IMR-90 (cell line): Measurements from ENCODE around the gene MYH9.

Experiments used
- BHLHE40 ChIP-seq: fragments of 150-350 bp; IDR thresholded peaks from 2 replicates; pipeline ENCODE4 v1.6.1; 2016; ENCODE audit warnings: mild to moderate bottlenecking, low read depth, low read length
- CEBPB ChIP-seq: IDR thresholded peaks from 2 replicates; pipeline ENCODE4 v1.6.1; 2012; ENCODE audit warnings: low read depth, low read length, improper control_type of control experiment
- FOS ChIP-seq: fragments of 150-350 bp; IDR thresholded peaks from 2 replicates; pipeline ENCODE4 v1.6.1; 2016; ENCODE audit warnings: low read depth, low read length
- MAFK ChIP-seq: IDR thresholded peaks from 2 replicates; pipeline ENCODE4 v1.6.1; 2012; ENCODE audit warnings: low read depth, low read length, improper control_type of control experiment
- MAZ ChIP-seq: IDR thresholded peaks from 2 replicates; pipeline ENCODE4 v1.6.1; 2012; ENCODE audit warnings: low read depth, mild to moderate bottlenecking, low read length, improper control_type of control experiment, moderate library complexity, borderline replicate concordance
- MXI1 ChIP-seq: IDR thresholded peaks from 2 replicates; pipeline ENCODE4 v1.6.1; 2012; ENCODE audit warnings: low read depth, mild to moderate bottlenecking, low read length, moderate library complexity, borderline replicate concordance
- POLR2A ChIP-seq: IDR thresholded peaks from 2 replicates; pipeline ENCODE4 v1.6.1; 2012; ENCODE audit warnings: mild to moderate bottlenecking, low read depth, low read length
- RAD21 ChIP-seq: IDR thresholded peaks from 2 replicates; pipeline ENCODE4 v1.6.1; 2012; ENCODE audit warnings: low read length, improper control_type of control experiment
- SMC3 ChIP-seq: fragments of 150-350 bp; IDR thresholded peaks from 2 replicates; pipeline ENCODE4 v1.6.1; 2016; ENCODE audit warnings: low read depth, mild to moderate bottlenecking, antibody characterized with exemption, low read length, moderate library complexity
- TF ChIP-seq, protein P1 (sequence below): conservative IDR thresholded peaks from 2 replicates; pipeline ENCODE4 v1.5.1; 2012; ENCODE audit warnings: mild to moderate bottlenecking, low read depth, low read length, improper control_type of control experiment
- TF ChIP-seq, protein P2 (sequence below): fragments of 150-350 bp; IDR thresholded peaks from 2 replicates; pipeline ENCODE4 v1.6.1; 2016; ENCODE audit warnings: low read depth, mild to moderate bottlenecking, low read length, moderate library complexity, borderline replicate concordance
- TF ChIP-seq, protein P3 (sequence below): fragments of 150-350 bp; IDR thresholded peaks from 2 replicates; pipeline ENCODE4 v1.6.1; 2017; ENCODE audit warnings: mild to moderate bottlenecking, antibody characterized with exemption, low read length, low read depth

DNA sequence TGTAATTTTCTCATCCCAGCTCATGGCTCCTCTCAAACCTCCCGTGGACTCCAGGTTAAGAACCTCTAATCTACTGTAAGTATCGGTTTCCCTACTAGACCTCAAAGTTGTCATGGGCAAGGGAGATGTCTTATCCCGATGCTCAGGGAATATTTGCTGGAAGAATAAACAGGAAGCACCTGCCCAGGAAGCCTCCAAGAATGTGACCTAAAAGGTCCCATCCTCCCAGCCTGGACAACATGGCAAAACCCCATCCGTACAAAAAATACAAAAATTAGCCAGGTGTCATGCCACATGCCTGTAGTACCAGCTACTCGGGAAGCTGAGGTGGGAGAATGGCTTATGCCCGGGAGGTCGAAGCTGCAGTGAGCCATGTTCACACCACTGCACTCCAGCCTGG, 72.4 kb downstream of the MYH9 start:
- TF ChIP-seq SMC3 (no peak), CEBPB (no peak), POLR2A (no peak), MAFK (no peak), FOS (no peak), MXI1 (no peak), MAZ (no peak), RAD21 (no peak), BHLHE40 (no peak)
- TF ChIP-seq, protein P1, sequence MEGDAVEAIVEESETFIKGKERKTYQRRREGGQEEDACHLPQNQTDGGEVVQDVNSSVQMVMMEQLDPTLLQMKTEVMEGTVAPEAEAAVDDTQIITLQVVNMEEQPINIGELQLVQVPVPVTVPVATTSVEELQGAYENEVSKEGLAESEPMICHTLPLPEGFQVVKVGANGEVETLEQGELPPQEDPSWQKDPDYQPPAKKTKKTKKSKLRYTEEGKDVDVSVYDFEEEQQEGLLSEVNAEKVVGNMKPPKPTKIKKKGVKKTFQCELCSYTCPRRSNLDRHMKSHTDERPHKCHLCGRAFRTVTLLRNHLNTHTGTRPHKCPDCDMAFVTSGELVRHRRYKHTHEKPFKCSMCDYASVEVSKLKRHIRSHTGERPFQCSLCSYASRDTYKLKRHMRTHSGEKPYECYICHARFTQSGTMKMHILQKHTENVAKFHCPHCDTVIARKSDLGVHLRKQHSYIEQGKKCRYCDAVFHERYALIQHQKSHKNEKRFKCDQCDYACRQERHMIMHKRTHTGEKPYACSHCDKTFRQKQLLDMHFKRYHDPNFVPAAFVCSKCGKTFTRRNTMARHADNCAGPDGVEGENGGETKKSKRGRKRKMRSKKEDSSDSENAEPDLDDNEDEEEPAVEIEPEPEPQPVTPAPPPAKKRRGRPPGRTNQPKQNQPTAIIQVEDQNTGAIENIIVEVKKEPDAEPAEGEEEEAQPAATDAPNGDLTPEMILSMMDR: no peak
- TF ChIP-seq, protein P2, sequence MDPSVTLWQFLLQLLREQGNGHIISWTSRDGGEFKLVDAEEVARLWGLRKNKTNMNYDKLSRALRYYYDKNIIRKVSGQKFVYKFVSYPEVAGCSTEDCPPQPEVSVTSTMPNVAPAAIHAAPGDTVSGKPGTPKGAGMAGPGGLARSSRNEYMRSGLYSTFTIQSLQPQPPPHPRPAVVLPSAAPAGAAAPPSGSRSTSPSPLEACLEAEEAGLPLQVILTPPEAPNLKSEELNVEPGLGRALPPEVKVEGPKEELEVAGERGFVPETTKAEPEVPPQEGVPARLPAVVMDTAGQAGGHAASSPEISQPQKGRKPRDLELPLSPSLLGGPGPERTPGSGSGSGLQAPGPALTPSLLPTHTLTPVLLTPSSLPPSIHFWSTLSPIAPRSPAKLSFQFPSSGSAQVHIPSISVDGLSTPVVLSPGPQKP: no peak
- TF ChIP-seq, protein P3, sequence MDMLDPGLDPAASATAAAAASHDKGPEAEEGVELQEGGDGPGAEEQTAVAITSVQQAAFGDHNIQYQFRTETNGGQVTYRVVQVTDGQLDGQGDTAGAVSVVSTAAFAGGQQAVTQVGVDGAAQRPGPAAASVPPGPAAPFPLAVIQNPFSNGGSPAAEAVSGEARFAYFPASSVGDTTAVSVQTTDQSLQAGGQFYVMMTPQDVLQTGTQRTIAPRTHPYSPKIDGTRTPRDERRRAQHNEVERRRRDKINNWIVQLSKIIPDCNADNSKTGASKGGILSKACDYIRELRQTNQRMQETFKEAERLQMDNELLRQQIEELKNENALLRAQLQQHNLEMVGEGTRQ: no peak
